Prostate gland (tissue), 2 donors: ENCODE results near the gene MPPED1.

Experiments used
- CTCF ChIP-seq, 4 experiments: fragments of 200-600 bp in 2 of 4; fragments of 450-650 bp in 2 of 4; sonication (generic) in 2 of 4; IDR thresholded peaks; 1 replicate in 3 of 4; 2 replicates in 1 of 4; pipeline ENCODE4 v1.5.1; 2016 to 2019; ENCODE audit warnings: antibody characterized with exemption in 4 of 4, mild to moderate bottlenecking in 2 of 4, moderate library complexity in 2 of 4
- POLR2A ChIP-seq: fragments of 450-650 bp; IDR thresholded peaks from one replicate; pipeline ENCODE4 v1.6.1; 2016; ENCODE audit warnings: antibody characterized with exemption, mild to moderate bottlenecking
- POLR2AphosphoS5 ChIP-seq: sonication (generic); formaldehyde crosslinking; IDR thresholded peaks from one replicate; pipeline ENCODE4 v1.6.1; 2017; ENCODE audit warnings: antibody characterized with exemption

GRCh38 chr22:43435851-43436811, 24.3 kb downstream of the MPPED1 start:
- peak; percentile 44 for TF ChIP-seq POLR2AphosphoS5
- no peak for TF ChIP-seq CTCF (IDR thresholded peaks at IDR 0.05)
- TF ChIP-seq POLR2A, result no peak
